ENCODE data around the gene MAPK9. TPM values are rescaled to one million over a fixed set of nuclear protein-coding genes. Genes with fewer than 3 reads are reported as not detected.
"Not testable (repeated sequence)": the region's sequence is repeated elsewhere in the genome, so short reads cannot be mapped to it uniquely, and the experiment has no call there.

The MAPK9 gene
- total RNA-seq, 1 experiment from 2014 or later = 26.3 TPM

DNA sequence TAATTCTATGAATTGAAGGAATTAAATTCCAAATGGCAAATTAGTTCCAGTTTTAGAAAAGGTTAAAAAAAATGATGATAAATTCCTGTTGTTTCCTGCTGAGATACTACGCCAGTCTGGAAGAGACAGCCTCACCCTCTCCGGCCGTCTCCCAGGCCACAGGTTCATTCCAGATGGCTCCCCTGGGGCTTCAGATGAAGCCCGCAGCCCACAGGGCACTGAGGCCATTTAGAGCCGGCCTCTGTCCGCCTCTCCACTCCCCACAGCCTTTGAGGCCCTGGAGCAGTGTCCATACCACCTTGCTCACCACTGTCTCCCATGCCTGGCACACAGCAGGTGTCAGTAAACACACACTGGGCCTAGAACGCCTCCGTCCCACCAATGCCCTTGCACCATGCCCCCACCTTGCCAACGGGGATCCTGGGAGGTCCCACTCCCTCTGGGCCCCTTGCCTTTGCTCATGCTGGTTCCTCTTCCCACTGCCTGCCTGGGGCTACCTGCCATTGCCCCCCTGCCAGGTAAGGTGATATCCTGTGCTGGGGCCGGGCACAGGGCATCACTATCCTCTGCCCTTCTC lies 35.2 kb upstream of the MAPK9 start:
- no peak for DNase-seq (ENCODE audit: low read depth)

- DNase-seq (ENCODE audit: low read depth) = no peak
Measured at GRCh38 chr5:180324601-180324950, 32.7 kb upstream of the MAPK9 start.

DNA sequence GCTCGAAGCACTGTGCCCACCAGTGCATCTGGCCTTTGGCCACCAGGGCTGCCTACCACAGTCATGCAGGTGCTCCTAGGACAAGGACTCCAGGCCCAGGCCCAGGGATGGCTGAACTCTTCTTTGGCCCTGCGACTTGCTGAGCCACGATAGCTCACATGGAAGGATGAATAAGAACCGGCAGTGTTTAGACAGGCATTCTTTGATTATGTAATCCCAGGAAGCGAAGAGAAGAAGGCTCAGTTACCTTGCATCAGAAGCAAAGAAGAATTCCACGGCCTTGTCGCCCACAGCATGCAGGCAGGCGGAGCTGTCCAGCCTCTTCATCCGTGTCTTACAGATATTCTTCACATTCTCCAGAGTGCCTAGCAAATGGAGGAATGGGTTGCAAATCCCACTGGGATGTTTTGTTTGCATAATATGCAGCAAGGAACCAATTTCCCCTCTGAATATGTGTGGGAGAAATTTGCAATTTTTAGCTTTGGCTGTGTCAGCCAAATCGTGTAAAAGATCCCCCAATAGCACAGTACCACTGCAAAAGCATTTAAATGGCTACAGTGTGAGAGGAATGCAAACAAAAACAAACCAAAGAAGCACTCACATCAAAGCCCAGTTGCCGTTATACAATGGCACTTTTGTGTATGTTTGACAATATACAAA lies 32.2 kb upstream of the MAPK9 start:
- DNase-seq (ENCODE audit: low read depth) = no peak

- DNase-seq (ENCODE audit: low read depth) = no peak
Measured at GRCh38 chr5:180323160-180323559, 31.3 kb upstream of the MAPK9 start.

- DNase-seq (ENCODE audit: low read depth) = no peak
Measured at GRCh38 chr5:180318456-180319089, 26.7 kb upstream of the MAPK9 start.

DNA sequence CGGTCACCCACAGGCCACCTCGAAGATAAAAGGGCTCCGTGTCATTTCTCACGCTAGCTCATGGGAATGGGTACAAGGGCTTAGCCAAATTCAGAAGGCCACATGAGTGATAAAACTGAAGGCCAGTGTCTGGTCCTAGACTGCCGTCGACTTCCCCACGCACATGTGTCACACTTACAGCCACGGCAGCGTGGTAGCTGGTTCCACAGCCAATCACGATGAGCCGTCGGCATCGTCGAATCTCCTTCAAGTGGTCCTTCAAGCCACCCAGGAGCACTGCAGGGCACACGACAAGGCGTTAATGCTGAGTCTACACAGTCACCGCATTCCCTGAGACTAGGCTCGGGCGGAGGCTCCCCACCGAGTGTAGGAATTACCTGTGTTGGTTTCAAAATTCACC lies 24.7 kb upstream of the MAPK9 start:
- DNase-seq (ENCODE audit: low read depth) = no peak

DNA sequence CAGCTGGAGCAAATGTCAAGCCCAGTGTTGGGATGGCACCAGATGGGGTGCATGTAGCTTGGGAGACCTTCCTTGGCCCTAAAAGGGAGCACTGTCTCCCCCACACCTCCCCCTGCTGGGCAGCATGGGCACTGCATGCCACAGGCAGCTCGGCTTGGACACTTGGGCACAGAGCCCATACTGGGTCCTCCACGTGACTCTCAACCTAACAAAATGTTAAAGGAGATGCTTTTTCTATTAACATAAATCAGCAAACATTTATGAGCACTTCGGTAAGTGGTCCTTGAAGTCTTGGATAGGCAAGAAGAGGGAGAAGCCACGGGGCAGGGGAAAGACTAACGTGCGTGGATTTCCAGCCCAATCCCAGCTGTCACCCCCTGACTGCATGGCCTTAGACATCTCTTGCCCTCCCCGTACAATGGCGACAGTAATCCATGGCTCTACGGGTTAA lies 23.9 kb upstream of the MAPK9 start:
- peak; percentile 65 for DNase-seq (ENCODE audit: low read depth)

- DNase-seq (ENCODE audit: low read depth) = no peak
Measured at GRCh38 chr5:180313677-180314505, 22.0 kb upstream of the MAPK9 start.

DNA sequence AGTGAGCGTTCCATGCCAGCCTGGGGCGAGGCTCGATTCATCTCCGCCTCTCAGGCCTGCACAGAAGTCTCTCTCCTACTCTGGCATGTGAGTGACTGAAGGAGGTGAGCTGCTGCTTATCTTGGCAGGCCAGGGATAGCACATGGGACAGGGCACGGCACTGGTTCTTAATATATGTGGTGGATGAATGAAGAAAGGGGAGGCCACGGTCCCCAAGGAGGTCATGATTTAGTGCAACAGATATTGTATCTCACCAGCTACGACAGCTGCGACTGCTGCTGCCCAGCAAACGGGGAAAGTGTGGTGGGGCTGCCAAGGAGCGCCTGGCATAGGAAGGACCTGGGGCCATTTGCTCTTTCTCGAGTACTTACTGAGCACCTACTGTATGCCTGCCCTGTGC lies 19.3 kb upstream of the MAPK9 start:
- no peak for DNase-seq (ENCODE audit: low read depth)

GRCh38 chr5:180306796-180307195 lies 14.9 kb upstream of the MAPK9 start:
- DNase-seq (ENCODE audit: low read depth) = no peak

- DNase-seq (ENCODE audit: low read depth) = no peak
Measured at GRCh38 chr5:180305481-180305880, 13.6 kb upstream of the MAPK9 start.

DNA sequence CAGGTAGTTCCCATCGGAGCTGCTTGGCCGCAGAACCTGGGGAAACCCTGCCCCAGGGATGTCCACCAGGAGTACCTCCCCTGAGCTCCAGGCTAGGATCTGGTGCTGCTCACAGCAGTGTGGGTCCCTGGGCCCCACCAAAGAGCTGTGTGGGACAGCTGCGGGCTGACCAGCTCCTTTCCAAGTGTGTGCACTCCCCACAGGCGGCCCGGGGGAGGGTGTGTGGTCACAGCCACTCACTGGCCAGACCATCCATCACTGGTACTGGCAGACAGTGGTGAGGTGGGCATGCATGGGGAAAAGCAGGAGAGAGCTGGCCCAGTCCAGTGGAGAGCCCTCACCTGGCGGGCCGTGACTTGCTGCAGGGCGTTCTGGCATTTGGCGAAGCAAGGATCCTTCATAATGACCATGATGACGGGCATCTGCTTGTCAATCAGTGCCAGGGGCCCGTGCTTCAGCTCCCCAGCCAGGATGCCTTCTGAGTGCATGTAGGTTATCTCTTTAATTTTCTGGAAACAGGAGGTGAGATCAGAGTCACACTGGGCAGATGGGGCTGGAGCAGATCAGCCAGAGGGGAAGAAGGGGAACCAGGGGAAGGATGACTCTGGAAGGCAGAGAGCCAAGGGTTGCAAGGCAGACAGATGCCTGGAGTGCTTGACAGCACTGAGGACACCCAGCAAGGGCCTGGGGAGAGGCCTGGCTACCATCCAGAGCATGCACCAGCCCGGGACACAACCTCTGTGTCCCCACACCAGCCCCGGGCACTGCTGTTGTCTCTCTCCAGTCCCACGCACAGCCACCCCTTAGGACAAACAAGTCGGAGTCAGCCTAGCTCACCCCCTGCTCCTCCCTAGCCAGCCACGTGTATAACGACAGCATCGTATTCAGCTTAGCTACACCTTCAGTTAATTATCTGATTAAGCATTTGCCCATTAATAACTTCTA lies 12.8 kb upstream of the MAPK9 start:
- DNase-seq (ENCODE audit: low read depth) = no peak

DNA sequence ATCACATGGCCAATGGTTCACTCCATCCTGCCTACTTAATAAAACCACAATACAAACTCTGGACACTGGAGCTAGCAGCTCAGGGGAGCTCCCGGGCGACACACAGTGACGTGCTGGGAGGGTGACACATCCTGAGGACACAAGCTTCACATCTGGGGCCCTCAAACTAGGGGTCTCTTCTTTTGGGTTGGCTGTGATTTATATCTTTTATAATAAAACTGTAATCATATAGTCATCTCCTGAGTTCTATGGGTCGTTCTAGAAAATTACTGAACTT lies 12.1 kb upstream of the MAPK9 start:
- DNase-seq (ENCODE audit: low read depth) = no peak

DNA sequence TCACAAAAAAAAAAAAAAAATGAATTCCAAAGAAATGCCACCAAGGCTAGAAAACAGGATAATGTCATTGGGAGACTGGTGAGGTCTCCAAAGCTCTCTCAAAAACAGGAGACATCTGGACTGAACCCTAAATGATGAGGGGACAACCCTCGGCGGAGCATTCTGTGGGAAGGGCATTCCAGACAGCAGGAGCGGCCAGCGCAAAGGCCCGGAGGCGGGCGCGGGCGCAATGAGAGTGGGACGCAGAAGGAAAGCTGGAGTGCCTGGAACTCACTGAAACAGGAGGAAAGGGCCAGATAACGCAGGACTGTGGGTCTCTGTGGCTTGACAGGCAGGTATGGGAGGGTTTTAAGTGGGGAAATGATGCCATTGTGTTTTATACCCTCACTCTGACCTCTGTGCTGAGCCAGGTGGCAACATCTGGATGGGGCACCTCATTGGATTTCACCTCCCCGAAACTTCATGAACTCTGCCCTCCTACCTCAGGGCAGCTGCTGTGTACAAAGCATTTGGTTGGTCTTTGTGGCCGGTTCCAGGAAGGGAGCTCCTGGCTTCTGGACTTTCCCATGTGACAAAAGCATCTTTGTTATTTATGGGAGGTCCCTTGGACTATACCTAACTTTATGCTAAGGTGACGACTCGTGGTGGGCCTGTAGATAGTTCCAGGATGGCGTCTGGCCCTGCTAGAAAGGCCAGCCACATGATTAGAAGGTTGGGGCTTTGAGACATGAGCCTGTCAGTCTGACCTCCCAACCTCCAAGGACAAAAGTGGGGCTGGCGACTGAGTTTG lies 11.5 kb upstream of the MAPK9 start:
- no peak for DNase-seq (ENCODE audit: low read depth)

- DNase-seq (ENCODE audit: low read depth) = no peak
Measured at GRCh38 chr5:180302256-180302655, 10.4 kb upstream of the MAPK9 start.

GRCh38 chr5:180301253-180301652 lies 9.4 kb upstream of the MAPK9 start:
- DNase-seq (ENCODE audit: low read depth) = no peak

GRCh38 chr5:180299526-180299925 lies 7.6 kb upstream of the MAPK9 start:
- DNase-seq (ENCODE audit: low read depth) = no peak

DNA sequence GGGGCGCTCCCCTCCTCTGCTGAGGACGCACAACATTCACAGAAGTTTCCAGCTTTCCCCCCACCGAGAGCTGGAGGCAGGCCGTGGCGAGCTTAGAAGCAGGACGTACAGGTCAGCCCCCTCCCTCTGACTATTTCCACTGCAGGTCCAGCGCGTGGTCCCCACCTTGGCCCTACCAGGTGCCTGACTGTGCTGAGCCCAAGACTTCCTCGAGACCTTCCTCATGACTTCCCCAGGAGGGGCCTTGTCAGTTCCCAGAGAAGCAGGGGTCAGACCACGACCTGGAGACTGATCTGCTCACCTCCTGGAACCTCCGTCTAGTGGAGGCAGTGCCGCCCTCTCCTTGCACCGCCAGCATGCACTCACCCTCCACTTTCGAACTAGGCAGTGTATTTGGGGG lies 7.1 kb upstream of the MAPK9 start:
- not testable (repeated sequence) for DNase-seq (ENCODE audit: low read depth)

GRCh38 chr5:180297587-180298282 lies 5.9 kb upstream of the MAPK9 start:
- DNase-seq (ENCODE audit: low read depth) = no peak

DNA sequence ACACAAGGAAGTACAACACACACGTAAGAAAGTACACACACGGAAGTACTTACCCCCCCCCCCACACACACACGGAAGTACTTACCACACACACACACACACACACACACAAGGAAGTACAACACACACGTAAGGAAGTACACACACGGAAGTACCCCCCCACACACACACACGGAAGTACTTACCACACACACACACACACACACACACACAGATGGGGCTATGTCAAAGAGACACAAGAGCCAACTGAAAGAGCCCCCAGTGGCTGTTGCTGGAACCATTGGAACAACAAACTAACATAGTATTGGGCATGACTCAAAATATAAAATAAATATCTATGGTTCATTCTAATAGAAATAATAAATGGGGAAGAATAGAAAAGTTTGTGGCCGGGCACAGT lies 4.9 kb upstream of the MAPK9 start:
- no peak for DNase-seq (ENCODE audit: low read depth)

Measured in Daoy (cell line).